Esophagus squamous epithelium (tissue), 4 donors: ENCODE measurements around the gene SERPINI1.

Source experiments
- POLR2A ChIP-seq, 4 donors: fragments of 450-650 bp; IDR thresholded peaks; one replicate each; pipeline ENCODE4 v1.6.1; 2017; ENCODE audit warnings: antibody characterized with exemption in 4 of 4, mild to moderate bottlenecking in 4 of 4, moderate library complexity in 3 of 4
- TF ChIP-seq, protein P1 (sequence below), 6 experiments: fragments of 450-650 bp in 4 of 6; fragments of 200-600 bp in 2 of 6; sonication (generic) in 2 of 6; IDR thresholded peaks; one replicate each; pipeline ENCODE4 v1.5.1; 2016 to 2019; ENCODE audit warnings: antibody characterized with exemption in 6 of 6, mild to moderate bottlenecking in 4 of 6, moderate library complexity in 4 of 6

DNA sequence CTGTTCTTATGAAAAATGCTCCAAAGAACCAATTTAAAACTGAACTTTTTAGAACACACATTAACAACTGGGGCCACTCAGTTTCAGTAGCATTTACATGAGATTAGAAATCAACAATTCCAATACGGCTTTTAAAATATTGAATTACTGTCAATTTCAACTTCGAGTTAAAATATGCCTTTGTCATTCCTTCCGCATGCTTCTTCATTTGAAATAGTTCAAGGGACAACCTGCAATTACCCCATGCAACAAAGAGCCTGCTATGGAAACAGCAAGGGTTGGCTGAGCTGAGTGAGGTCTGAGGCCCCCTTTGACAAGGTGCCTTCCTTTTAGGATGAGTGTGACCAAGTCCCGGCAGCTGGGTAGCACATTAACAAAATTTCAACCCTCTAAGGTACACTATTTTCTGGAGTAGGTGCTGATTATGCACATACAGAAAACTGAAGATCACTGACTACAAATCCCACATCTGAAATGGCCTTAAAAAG is 12.5 kb upstream of the SERPINI1 start:
- TF ChIP-seq, protein P1, sequence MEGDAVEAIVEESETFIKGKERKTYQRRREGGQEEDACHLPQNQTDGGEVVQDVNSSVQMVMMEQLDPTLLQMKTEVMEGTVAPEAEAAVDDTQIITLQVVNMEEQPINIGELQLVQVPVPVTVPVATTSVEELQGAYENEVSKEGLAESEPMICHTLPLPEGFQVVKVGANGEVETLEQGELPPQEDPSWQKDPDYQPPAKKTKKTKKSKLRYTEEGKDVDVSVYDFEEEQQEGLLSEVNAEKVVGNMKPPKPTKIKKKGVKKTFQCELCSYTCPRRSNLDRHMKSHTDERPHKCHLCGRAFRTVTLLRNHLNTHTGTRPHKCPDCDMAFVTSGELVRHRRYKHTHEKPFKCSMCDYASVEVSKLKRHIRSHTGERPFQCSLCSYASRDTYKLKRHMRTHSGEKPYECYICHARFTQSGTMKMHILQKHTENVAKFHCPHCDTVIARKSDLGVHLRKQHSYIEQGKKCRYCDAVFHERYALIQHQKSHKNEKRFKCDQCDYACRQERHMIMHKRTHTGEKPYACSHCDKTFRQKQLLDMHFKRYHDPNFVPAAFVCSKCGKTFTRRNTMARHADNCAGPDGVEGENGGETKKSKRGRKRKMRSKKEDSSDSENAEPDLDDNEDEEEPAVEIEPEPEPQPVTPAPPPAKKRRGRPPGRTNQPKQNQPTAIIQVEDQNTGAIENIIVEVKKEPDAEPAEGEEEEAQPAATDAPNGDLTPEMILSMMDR (IDR thresholded peaks at IDR 0.05) = no peak
- no peak for TF ChIP-seq POLR2A (IDR thresholded peaks at IDR 0.05)
